AG04450 (cell line): Measurements from ENCODE around the gene KCNJ15. TPM values are rescaled to one million over a fixed set of nuclear protein-coding genes. Genes with fewer than 3 reads are reported as not detected.
A peak's percentile ranks its signal among the peaks of the same experiment; 100 is the strongest.

ENCODE experiments used
- CTCF ChIA-PET: fragments of 300-600, 350-600 bp; formaldehyde crosslinking; extraction: SDS; loops from one replicate; lab custom pipeline; 2022; ENCODE audit warnings: antibody characterized with exemption, inconsistent platforms; lab: Charles Lee
- POLR2A ChIA-PET: fragments of 350-600 bp; formaldehyde crosslinking; extraction: SDS; loops from one replicate; lab custom pipeline; 2021; ENCODE audit warnings: antibody characterized with exemption, inconsistent platforms; lab: Yijun Ruan, JAX
- DNase-seq: peaks from one replicate; pipeline ENCODE4 v3.0.0-alpha.2; 2011; ENCODE audit warnings: low read depth, low spot score
- H3K27ac ChIP-seq: one replicate; pipeline ENCODE4 v1.5.1; 2012; ENCODE audit warnings: low read depth, low read length, control low read depth
- H3K27me3 ChIP-seq: one replicate; pipeline ENCODE4 v1.6.0; 2012; ENCODE audit warnings: low read length; ENCODE audit not compliant: control insufficient read depth, insufficient read depth
- H3K4me3 ChIP-seq: 2 replicates; pipeline ENCODE4 v1.5.1; 2011; ENCODE audit warnings: mild to moderate bottlenecking, low read depth, low read length, control low read depth
- H3K9me3 ChIP-seq: 2 replicates; pipeline ENCODE4 v1.5.1; 2012; ENCODE audit warnings: low read length; ENCODE audit not compliant: control insufficient read depth, insufficient read depth
- polyA plus RNA-seq: library from polyadenylated mRNA; depleted of rRNA; stranded (reverse); fragments of >200 nt; gene quantifications from 2 replicates; pipeline ENCODE4 v1.2.3, GENCODE V29; 2011
- TF ChIP-seq, protein P1 (sequence below): IDR thresholded peaks from 2 replicates; pipeline ENCODE4 v1.5.1; 2011; ENCODE audit warnings: low read depth, low read length, control low read depth, inconsistent platforms

The KCNJ15 gene
- polyA plus RNA-seq, 1 experiment: 0.07 TPM

DNA sequence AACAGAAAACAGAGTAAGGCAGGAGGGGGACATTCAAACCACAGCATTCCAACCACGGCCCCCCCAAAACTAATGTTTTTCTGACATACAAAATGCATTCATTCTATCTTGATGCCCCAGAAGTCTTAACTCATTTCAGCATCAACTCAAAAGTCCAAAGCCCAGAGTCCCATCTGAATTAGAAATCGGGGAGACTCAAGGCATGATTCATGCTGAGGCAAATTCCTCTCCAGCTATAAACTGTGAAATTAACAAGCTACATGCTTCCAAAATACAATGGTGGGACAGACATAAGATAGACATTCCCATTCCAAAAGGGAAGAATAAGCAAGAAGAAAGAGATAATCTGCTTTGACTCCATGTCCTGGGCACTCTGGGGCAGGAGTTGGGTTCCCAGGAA lies 73.9 kb downstream of the KCNJ15 start:
- ChIA-PET POLR2A (no interaction called here), CTCF (interaction anchor here (0.7 to 1.3 kb wide), 3 partner anchors 21 to 111 kb away, joined by 3 to 4 read pairs (median 3); no protein-coding TSS in a partner anchor)
- no peak overlapping the region for H3K4me3 ChIP-seq
- peaks cover 4% of the 10 kb centered on the region for H3K27me3 ChIP-seq
- H3K27ac ChIP-seq: no peak overlapping the region
- DNase-seq: no peak
- TF ChIP-seq, protein P1, sequence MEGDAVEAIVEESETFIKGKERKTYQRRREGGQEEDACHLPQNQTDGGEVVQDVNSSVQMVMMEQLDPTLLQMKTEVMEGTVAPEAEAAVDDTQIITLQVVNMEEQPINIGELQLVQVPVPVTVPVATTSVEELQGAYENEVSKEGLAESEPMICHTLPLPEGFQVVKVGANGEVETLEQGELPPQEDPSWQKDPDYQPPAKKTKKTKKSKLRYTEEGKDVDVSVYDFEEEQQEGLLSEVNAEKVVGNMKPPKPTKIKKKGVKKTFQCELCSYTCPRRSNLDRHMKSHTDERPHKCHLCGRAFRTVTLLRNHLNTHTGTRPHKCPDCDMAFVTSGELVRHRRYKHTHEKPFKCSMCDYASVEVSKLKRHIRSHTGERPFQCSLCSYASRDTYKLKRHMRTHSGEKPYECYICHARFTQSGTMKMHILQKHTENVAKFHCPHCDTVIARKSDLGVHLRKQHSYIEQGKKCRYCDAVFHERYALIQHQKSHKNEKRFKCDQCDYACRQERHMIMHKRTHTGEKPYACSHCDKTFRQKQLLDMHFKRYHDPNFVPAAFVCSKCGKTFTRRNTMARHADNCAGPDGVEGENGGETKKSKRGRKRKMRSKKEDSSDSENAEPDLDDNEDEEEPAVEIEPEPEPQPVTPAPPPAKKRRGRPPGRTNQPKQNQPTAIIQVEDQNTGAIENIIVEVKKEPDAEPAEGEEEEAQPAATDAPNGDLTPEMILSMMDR: no peak
- no peaks in the 10 kb centered on the region; the same call in 1 of the 2 replicates for H3K9me3 ChIP-seq

DNA sequence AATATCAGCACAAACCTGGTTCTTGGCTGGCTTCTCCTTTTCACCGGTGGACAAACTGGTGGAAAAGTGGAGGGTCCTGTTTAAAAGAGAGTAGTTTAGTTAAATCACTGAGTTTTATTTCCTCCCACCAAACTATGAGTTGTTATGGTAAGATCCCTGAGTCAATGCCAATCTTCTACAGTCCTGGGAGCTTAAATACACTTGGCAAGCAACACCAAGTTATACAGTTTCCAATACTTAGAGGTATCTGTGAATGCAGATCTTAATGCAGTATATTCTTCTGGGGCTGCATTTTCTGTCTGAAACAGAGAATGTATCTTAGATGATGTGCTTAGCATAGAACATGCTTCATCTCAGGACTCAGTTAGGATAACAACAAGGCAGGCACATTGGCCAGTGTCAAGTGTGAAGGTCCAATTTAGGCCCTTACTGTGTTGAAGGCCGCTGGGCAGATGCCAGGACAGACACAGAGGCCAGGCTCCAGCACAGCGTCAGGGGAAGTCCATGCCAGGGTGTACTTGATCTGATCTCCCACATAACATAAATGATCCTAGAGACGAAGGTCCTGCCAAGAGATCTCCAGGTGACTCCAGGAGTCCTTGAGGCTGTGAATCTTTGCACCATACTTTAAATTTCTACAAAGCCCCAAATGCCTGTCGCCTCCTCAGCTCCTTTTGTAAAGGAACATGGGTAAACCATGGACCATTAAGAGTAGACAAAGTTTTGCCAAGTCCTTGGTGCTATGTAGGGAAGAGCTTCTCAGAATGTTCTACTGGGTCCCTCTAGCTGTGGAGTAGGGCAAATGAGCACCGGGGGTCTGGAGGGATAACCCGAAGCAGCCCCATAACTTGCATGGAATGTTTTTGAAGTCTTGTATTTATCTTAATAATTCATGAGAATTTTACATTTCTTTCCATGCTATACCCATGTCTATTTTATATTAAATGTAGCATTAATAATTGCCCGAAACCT lies 76.8 kb downstream of the KCNJ15 start:
- no peak for DNase-seq
- peaks cover 4% of the 10 kb centered on the region for H3K27me3 ChIP-seq
- ChIA-PET CTCF (interaction anchor here (0.6 to 1.2 kb wide), 8 partner anchors 10 to 621 kb away, joined by 3 to 6 read pairs (median 3); no protein-coding TSS in a partner anchor), POLR2A (no interaction called here)
- H3K9me3 ChIP-seq: no peaks in the 10 kb centered on the region; the same call in 1 of the 2 replicates
- no peak overlapping the region for H3K4me3 ChIP-seq
- TF ChIP-seq, protein P1: peak; percentile 43
- no peak overlapping the region for H3K27ac ChIP-seq

DNA sequence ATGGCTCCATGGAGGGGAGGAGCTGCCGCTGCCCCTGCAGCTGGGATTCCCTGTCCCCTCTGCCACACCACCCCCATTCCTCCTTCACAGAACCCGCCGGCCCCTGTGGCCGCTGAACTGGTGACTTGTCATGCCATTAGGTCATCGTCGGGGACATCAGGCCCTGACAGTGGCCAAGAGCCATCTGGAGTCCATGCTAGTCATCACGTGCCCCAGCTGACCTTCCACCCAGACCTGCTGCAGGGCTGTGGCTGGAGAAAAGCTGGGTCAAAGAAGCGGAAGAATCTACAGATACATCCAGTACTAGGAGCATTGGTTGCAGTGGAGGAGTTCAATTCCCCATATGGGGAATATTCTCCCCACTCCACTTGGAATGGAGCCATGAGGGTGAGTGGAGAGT lies 78.1 kb downstream of the KCNJ15 start:
- ChIA-PET POLR2A (no interaction called here), CTCF (interaction anchor here (1.0 kb wide), 1 partner anchor 116 kb away, joined by 7 read pairs; no protein-coding TSS in a partner anchor)
- TF ChIP-seq, protein P1: no peak
- H3K9me3 ChIP-seq: no peaks in the 10 kb centered on the region; the same call in 1 of the 2 replicates
- H3K27me3 ChIP-seq: peaks cover 4% of the 10 kb centered on the region
- H3K4me3 ChIP-seq: no peak overlapping the region
- no peak overlapping the region for H3K27ac ChIP-seq
- DNase-seq: no peak

DNA sequence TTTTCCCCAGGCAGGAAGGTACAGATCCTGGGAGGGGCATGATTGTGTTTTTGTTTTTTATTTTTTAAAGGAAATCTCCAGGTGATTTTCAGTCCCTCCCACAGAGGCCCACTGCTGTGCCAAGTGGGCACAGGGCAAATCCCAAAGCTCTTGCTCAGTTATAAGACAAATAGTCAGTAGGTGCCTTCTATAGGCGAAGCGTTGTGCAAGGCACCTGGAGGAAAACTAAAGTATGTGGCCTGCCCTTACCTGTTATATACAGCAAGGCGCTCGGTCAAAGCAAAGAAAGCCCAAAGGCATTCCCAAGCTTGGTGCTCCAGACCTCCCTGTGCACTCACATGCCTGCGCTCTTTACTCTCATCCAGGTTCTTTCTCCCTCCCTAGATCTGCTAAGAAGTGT lies 81.0 kb downstream of the KCNJ15 start:
- CTCF ChIA-PET: interaction anchor here (2.2 kb wide), 1 partner anchor 14 kb away, joined by 7 read pairs; no protein-coding TSS in a partner anchor
- DNase-seq: no peak
- POLR2A ChIA-PET: no interaction called here
- H3K9me3 ChIP-seq: no peaks in the 10 kb centered on the region
- no peak overlapping the region for H3K4me3 ChIP-seq
- H3K27ac ChIP-seq: no peak overlapping the region
- TF ChIP-seq, protein P1: no peak
- no peaks in the 10 kb centered on the region for H3K27me3 ChIP-seq

DNA sequence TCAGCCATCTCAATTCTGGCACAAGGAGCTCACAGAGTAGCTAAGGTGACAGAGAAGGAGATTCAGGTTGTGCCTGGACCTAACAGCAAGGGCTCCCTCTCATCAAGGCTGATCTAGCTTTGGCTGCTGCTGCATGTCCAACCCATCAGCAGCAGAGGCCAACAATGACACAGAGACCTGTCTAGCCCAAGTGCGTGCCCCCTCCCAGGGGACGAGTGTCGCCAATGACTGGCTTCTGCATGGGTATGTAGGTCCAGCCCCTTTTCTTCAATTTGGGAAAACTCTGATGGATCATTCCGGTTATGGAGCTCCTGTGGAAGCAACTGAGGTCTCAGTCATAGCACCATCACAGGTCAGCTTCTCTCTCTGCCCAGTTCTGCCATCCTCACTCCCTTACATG lies 83.3 kb downstream of the KCNJ15 start:
- DNase-seq: no peak
- Histone ChIP-seq H3K27me3 (no peaks in the 10 kb centered on the region), H3K4me3 (no peak overlapping the region), H3K9me3 (no peaks in the 10 kb centered on the region), H3K27ac (no peak overlapping the region)
- POLR2A ChIA-PET: no interaction called here
- CTCF ChIA-PET: no interaction called here
- TF ChIP-seq, protein P1: no peak
